ENCODE results near the gene TBC1D22A. TPM values are rescaled to one million over a fixed set of nuclear protein-coding genes. Genes with fewer than 3 reads are reported as not detected.

Gene TBC1D22A
- polyA plus RNA-seq, 1 donor (not counting 4 experiments of a cell fraction or from before 2014, with no cell fraction given) = 20.9 TPM

DNA sequence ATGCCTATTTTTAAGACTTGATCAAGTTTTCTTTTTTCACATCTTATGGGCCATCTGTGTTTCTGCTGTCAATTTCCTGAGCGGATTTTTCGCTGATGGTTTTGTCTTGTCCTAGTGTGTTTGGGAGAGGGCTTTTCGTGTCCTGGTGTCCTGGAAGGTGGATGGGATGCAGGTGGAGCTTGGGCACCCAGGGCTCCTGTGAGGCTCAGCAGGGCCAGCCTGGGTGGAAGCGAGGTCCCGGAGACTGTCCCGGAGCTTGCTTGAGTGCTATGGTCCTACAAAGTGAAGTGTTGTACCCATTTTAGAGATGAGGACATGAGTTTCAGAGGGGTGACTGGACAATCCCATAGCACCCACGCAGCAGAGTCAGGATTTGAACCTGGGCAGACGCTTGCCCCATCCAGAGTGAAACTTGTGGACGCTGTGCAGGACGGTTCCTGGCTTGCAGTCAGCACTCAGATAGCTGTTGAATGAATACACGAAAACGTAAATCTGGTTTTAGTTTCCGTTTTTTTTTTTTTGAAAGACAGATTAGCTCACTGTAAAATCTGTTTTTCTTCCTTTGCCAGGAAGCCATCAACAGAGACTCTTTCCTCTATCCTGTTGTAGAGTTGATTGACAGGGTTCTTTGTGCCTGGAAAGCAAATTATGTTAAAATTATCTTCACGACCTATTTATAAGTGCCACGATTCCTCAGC is 64.1 kb downstream of the TBC1D22A start:
- Histone ChIP-seq H4K20me1 (ENCODE audit: control insufficient read depth, extremely low read depth, insufficient read depth, low read length) (no peaks in the 10 kb centered on the region), H3K79me2 (ENCODE audit: control insufficient read depth, insufficient read depth, low read length) (peaks cover 57% of the 10 kb centered on the region), H2AFZ (ENCODE audit: control insufficient read depth, low read length) (no peak overlapping the region), H3K9me1 (ENCODE audit: control insufficient read depth, extremely low read depth, insufficient read depth, low read length) (peaks cover 2% of the 10 kb centered on the region), H3K27me3 (ENCODE audit: control insufficient read depth, extremely low read depth, insufficient read depth, low read length) (no peaks in the 10 kb centered on the region), H3K4me3 (ENCODE audit: control insufficient read depth in 2 of 3, extremely low read depth in 1 of 3, insufficient read depth in 2 of 3, low read depth in 1 of 3, low read length in 3 of 3) (no peak overlapping the region), H3K4me1 (ENCODE audit: control insufficient read depth, extremely low read depth, insufficient read depth, low read length) (peaks cover 32% of the 10 kb centered on the region), H3K4me2 (ENCODE audit: control insufficient read depth, extremely low read depth, insufficient read depth, low read depth, low read length) (no peak overlapping the region), H3K9me3 (ENCODE audit: control insufficient read depth, low read depth, low read length) (no peaks in the 10 kb centered on the region), H3K27ac (ENCODE audit: control insufficient read depth, insufficient read depth, low read length) (no peak overlapping the region), H3K9ac (ENCODE audit: control insufficient read depth, extremely low read depth, insufficient read depth, low read length) (no peak overlapping the region), H3K36me3 (ENCODE audit: control insufficient read depth in 2 of 2, extremely low read depth in 1 of 2, insufficient read depth in 2 of 2, low read length in 2 of 2) (peaks cover 1 to 5% of the 10 kb centered on the region in 2 experiments)
- DNase-seq (ENCODE audit: low read depth, low spot score) (no peak), FAIRE-seq (no peak)
- TF ChIP-seq EZH2 (IDR thresholded peaks at IDR 0.05; ENCODE audit: low read length) = no peak
- TF ChIP-seq, protein P1, sequence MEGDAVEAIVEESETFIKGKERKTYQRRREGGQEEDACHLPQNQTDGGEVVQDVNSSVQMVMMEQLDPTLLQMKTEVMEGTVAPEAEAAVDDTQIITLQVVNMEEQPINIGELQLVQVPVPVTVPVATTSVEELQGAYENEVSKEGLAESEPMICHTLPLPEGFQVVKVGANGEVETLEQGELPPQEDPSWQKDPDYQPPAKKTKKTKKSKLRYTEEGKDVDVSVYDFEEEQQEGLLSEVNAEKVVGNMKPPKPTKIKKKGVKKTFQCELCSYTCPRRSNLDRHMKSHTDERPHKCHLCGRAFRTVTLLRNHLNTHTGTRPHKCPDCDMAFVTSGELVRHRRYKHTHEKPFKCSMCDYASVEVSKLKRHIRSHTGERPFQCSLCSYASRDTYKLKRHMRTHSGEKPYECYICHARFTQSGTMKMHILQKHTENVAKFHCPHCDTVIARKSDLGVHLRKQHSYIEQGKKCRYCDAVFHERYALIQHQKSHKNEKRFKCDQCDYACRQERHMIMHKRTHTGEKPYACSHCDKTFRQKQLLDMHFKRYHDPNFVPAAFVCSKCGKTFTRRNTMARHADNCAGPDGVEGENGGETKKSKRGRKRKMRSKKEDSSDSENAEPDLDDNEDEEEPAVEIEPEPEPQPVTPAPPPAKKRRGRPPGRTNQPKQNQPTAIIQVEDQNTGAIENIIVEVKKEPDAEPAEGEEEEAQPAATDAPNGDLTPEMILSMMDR (optimal IDR thresholded peaks at IDR 0.05 in 1 of 3, IDR thresholded peaks at IDR 0.05 in 1 of 3, conservative IDR thresholded peaks at IDR 0.05 in 1 of 3; ENCODE audit: extremely low read depth in 1 of 3, insufficient read depth in 2 of 3, low read length in 3 of 3) = no peak
- dilution Hi-C loops (cut with MboI; ENCODE audit: extremely low pct_ligation_motif_present, low sequenced_read_pairs) = no loop called here

DNA sequence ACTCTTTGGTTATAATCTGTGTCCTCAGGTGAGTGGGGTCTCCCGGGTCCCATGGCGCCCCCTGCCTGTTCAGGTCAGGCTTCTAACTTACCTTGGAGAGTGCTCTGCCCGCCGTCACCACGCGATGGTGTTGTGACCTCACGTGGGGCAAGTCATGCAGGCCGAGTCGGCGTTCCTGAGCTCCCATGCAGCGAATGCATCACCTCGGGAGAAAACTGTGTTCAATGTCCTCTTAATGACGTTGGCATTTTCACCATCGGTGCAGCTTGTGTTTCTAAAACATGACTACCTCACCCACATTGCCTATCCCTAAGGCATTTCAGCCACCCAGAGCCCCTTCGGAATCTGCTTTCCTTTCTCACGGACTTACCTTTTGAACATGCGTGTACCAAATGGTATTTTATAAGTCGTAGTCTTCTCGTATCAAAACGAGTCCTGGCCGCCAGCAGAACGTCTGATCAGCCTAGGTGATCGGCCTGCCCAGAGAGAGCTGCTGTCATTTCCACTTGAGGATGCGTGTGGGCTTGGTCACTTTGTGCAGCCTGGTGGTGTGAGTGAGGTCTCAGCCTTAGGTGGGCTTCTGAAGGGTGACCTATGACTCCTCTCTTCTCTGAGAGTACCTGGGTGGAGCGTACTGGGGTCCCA is 64.8 kb downstream of the TBC1D22A start:
- no peak overlapping the region for H3K9ac ChIP-seq (ENCODE audit: control insufficient read depth, extremely low read depth, insufficient read depth, low read length)
- H3K36me3 ChIP-seq (ENCODE audit: control insufficient read depth in 2 of 2, extremely low read depth in 1 of 2, insufficient read depth in 2 of 2, low read length in 2 of 2) = peaks cover 1 to 5% of the 10 kb centered on the region in 2 experiments
- no peak overlapping the region for H2AFZ ChIP-seq (ENCODE audit: control insufficient read depth, low read length)
- H4K20me1 ChIP-seq (ENCODE audit: control insufficient read depth, extremely low read depth, insufficient read depth, low read length) = no peaks in the 10 kb centered on the region
- H3K4me1 ChIP-seq (ENCODE audit: control insufficient read depth, extremely low read depth, insufficient read depth, low read length) = peaks cover 32% of the 10 kb centered on the region
- no peak overlapping the region for H3K27ac ChIP-seq (ENCODE audit: control insufficient read depth, insufficient read depth, low read length)
- H3K27me3 ChIP-seq (ENCODE audit: control insufficient read depth, extremely low read depth, insufficient read depth, low read length) = no peaks in the 10 kb centered on the region
- TF ChIP-seq, protein P1 (optimal IDR thresholded peaks at IDR 0.05 in 1 of 3, IDR thresholded peaks at IDR 0.05 in 1 of 3, conservative IDR thresholded peaks at IDR 0.05 in 1 of 3; ENCODE audit: extremely low read depth in 1 of 3, insufficient read depth in 2 of 3, low read length in 3 of 3) = no peak
- TF ChIP-seq EZH2 (IDR thresholded peaks at IDR 0.05; ENCODE audit: low read length) = no peak
- H3K4me2 ChIP-seq (ENCODE audit: control insufficient read depth, extremely low read depth, insufficient read depth, low read depth, low read length) = no peak overlapping the region
- H3K4me3 ChIP-seq (ENCODE audit: control insufficient read depth in 2 of 3, extremely low read depth in 1 of 3, insufficient read depth in 2 of 3, low read depth in 1 of 3, low read length in 3 of 3) = no peak overlapping the region
- no peak for FAIRE-seq
- peaks cover 2% of the 10 kb centered on the region for H3K9me1 ChIP-seq (ENCODE audit: control insufficient read depth, extremely low read depth, insufficient read depth, low read length)
- DNase-seq (ENCODE audit: low read depth, low spot score) = no peak
- peaks cover 54% of the 10 kb centered on the region for H3K79me2 ChIP-seq (ENCODE audit: control insufficient read depth, insufficient read depth, low read length)
- no peaks in the 10 kb centered on the region for H3K9me3 ChIP-seq (ENCODE audit: control insufficient read depth, low read depth, low read length)
- dilution Hi-C loops (cut with MboI; ENCODE audit: extremely low pct_ligation_motif_present, low sequenced_read_pairs) = no loop called here

All from keratinocyte (primary cell).